Rectal smooth muscle tissue (tissue), 1 donor: Measurements from ENCODE around the gene RGS13.

Experiments
- H3K27ac ChIP-seq: one replicate; pipeline ENCODE4 v1.7.0; 2013; ENCODE audit warnings: low read depth, low read length, inconsistent platforms
- H3K27me3 ChIP-seq: one replicate; pipeline ENCODE4 v1.7.0; 2013; ENCODE audit warnings: low read length; ENCODE audit not compliant: control insufficient read depth, insufficient read depth
- H3K36me3 ChIP-seq: one replicate; pipeline ENCODE4 v1.7.0; 2013; ENCODE audit warnings: low read length; ENCODE audit not compliant: control insufficient read depth, insufficient read depth
- H3K4me1 ChIP-seq: one replicate; pipeline ENCODE4 v1.7.0; 2013; ENCODE audit warnings: low read length; ENCODE audit not compliant: control insufficient read depth, insufficient read depth
- H3K4me3 ChIP-seq: one replicate; pipeline ENCODE4 v1.7.0; 2013; ENCODE audit warnings: low read length
- H3K9ac ChIP-seq: one replicate; pipeline ENCODE4 v1.7.0; 2013; ENCODE audit warnings: low read length

Gene RGS13

GRCh38 chr1:192630521-192631287 is 5.2 kb upstream of the RGS13 start:
- Histone ChIP-seq H3K9ac (no peak overlapping the region), H3K4me3 (no peak overlapping the region), H3K27ac (no peak overlapping the region), H3K27me3 (no peaks in the 10 kb centered on the region), H3K4me1 (no peaks in the 10 kb centered on the region), H3K36me3 (no peaks in the 10 kb centered on the region)

- Histone ChIP-seq H3K27ac (no peak overlapping the region), H3K9ac (no peak overlapping the region), H3K36me3 (no peaks in the 10 kb centered on the region), H3K27me3 (no peaks in the 10 kb centered on the region), H3K4me1 (no peaks in the 10 kb centered on the region), H3K4me3 (no peak overlapping the region)
Observed at GRCh38 chr1:192631749-192632148, 4.2 kb upstream of the RGS13 start.

- no peaks in the 10 kb centered on the region for H3K4me1 ChIP-seq
- H3K9ac ChIP-seq, result no peak overlapping the region
- H3K36me3 ChIP-seq, result no peaks in the 10 kb centered on the region
- no peak overlapping the region for H3K27ac ChIP-seq
- no peak overlapping the region for H3K4me3 ChIP-seq
- no peaks in the 10 kb centered on the region for H3K27me3 ChIP-seq
Observed at GRCh38 chr1:192632188-192632587, 3.8 kb upstream of the RGS13 start.

GRCh38 chr1:192632641-192633532 is 3.1 kb upstream of the RGS13 start:
- H3K9ac ChIP-seq, result no peak overlapping the region

GRCh38 chr1:192633533-192634253 is 2.3 kb upstream of the RGS13 start:
- Histone ChIP-seq H3K36me3 (no peaks in the 10 kb centered on the region), H3K4me3 (no peak overlapping the region), H3K27me3 (no peaks in the 10 kb centered on the region), H3K9ac (no peak overlapping the region), H3K27ac (no peak overlapping the region), H3K4me1 (no peaks in the 10 kb centered on the region)

More at GRCh38 chr1:192632641-192633532, 3.1 kb upstream of the RGS13 start:
- Histone ChIP-seq H3K27ac (no peak overlapping the region), H3K27me3 (no peaks in the 10 kb centered on the region), H3K36me3 (no peaks in the 10 kb centered on the region), H3K4me3 (no peak overlapping the region), H3K4me1 (no peaks in the 10 kb centered on the region)

- H3K4me3 ChIP-seq, result no peak overlapping the region
- H3K4me1 ChIP-seq, result no peaks in the 10 kb centered on the region
- no peaks in the 10 kb centered on the region for H3K36me3 ChIP-seq
- no peaks in the 10 kb centered on the region for H3K27me3 ChIP-seq
- no peak overlapping the region for H3K27ac ChIP-seq
- H3K9ac ChIP-seq, result no peak overlapping the region
Observed at GRCh38 chr1:192635041-192635440, 906 bp upstream of the RGS13 start.

GRCh38 chr1:192639607-192640368 is 3.8 kb downstream of the RGS13 start:
- H3K4me3 ChIP-seq, result no peak overlapping the region
- no peaks in the 10 kb centered on the region for H3K36me3 ChIP-seq
- H3K4me1 ChIP-seq, result no peaks in the 10 kb centered on the region
- no peak overlapping the region for H3K9ac ChIP-seq
- no peak overlapping the region for H3K27ac ChIP-seq
- no peaks in the 10 kb centered on the region for H3K27me3 ChIP-seq

- H3K27ac ChIP-seq, result no peak overlapping the region
- no peaks in the 10 kb centered on the region for H3K36me3 ChIP-seq
- no peaks in the 10 kb centered on the region for H3K4me1 ChIP-seq
- no peak overlapping the region for H3K4me3 ChIP-seq
- H3K27me3 ChIP-seq, result no peaks in the 10 kb centered on the region
- no peak overlapping the region for H3K9ac ChIP-seq
Observed at GRCh38 chr1:192652159-192652558, 16.2 kb downstream of the RGS13 start.

- Histone ChIP-seq H3K36me3 (no peaks in the 10 kb centered on the region), H3K4me1 (no peaks in the 10 kb centered on the region), H3K27ac (no peak overlapping the region), H3K27me3 (no peaks in the 10 kb centered on the region), H3K4me3 (no peak overlapping the region), H3K9ac (no peak overlapping the region)
Observed at GRCh38 chr1:192654120-192654519, 18.2 kb downstream of the RGS13 start.

GRCh38 chr1:192654591-192655251 is 18.8 kb downstream of the RGS13 start:
- H3K27ac ChIP-seq, result no peak overlapping the region
- H3K36me3 ChIP-seq, result no peaks in the 10 kb centered on the region
- H3K9ac ChIP-seq, result no peak overlapping the region
- no peak overlapping the region for H3K4me3 ChIP-seq
- H3K4me1 ChIP-seq, result no peaks in the 10 kb centered on the region
- no peaks in the 10 kb centered on the region for H3K27me3 ChIP-seq

- no peak overlapping the region for H3K9ac ChIP-seq
- H3K4me1 ChIP-seq, result no peaks in the 10 kb centered on the region
- no peaks in the 10 kb centered on the region for H3K27me3 ChIP-seq
- H3K27ac ChIP-seq, result no peak overlapping the region
- H3K4me3 ChIP-seq, result no peak overlapping the region
- H3K36me3 ChIP-seq, result no peaks in the 10 kb centered on the region
Observed at GRCh38 chr1:192657760-192658159, 21.8 kb downstream of the RGS13 start.
